Loucy (cell line): ENCODE measurements around the gene ERVK3-1.

ENCODE experiments used
- CTCF ChIP-seq: fragments of 200-600 bp; sonication (generic); conservative IDR thresholded peaks from 2 replicates; pipeline ENCODE4 v1.5.1; 2014; ENCODE audit warnings: mild to moderate bottlenecking, antibody characterized with exemption, low read length
- EZH2phosphoT487 ChIP-seq: fragments of 200-600 bp; IDR thresholded peaks from 2 replicates; pipeline ENCODE4 v1.6.1; 2018; ENCODE audit warnings: antibody characterized with exemption, mild to moderate bottlenecking, moderate library complexity, borderline replicate concordance

- TF ChIP-seq CTCF, result no peak
- no peak for TF ChIP-seq EZH2phosphoT487
Observed at GRCh38 chr19:58278541-58279041, 26.6 kb upstream of the ERVK3-1 start, which contains the start of gene ZNF8.
